A549 (cell line): ENCODE results near the gene HSFX3. TPM values are rescaled to one million over a fixed set of nuclear protein-coding genes. Genes with fewer than 3 reads are reported as not detected.
A peak's percentile ranks its signal among the peaks of the same experiment; 100 is the strongest.

Source experiments
- ATAC-seq, 2 experiments: fragments of 200-7000 bp in 1 of 2; fragments of >200 bp in 1 of 2; cut with Nextera tagmentation in 1 of 2; cut with Tn5 transposase in 1 of 2; 3 replicates each; pipeline versions ENCODE4 v1.8.0 to v1.9.1; 2018 to 2020; ENCODE audit warnings: mild to moderate bottlenecking in 1 of 2, moderate library complexity in 1 of 2
- CTCF ChIA-PET: fragments of 300-600 bp; sonication (Branson Sonifier 250); formaldehyde crosslinking; extraction: SDS; loops from one replicate; lab custom pipeline; 2021; ENCODE audit warnings: antibody characterized with exemption, inconsistent platforms; lab: Yijun Ruan, JAX
- POLR2A ChIA-PET: fragments of 350-600 bp; formaldehyde crosslinking; extraction: SDS; loops from one replicate; lab custom pipeline; 2021; ENCODE audit warnings: antibody characterized with exemption, inconsistent platforms; lab: Yijun Ruan, JAX
- DNase-seq, 2 experiments: peaks; one replicate each; pipeline versions ENCODE4 v3.0.0 to v3.0.0-alpha.2; 2011 to 2016; ENCODE audit warnings: low read depth in 1 of 2, low spot score in 1 of 2
- FAIRE-seq: peaks from 2 replicates; lab custom pipeline; 2011; peaks lifted over from hg19 to GRCh38; lab: Jason Lieb, UNC
- H3K27ac ChIP-seq, 2 experiments: fragments of >200 bp; sonication (Bioruptor Twin); formaldehyde crosslinking; 3 replicates each; pipeline ENCODE4 v1.5.1; 2016 to 2017
- H3K4me1 ChIP-seq: fragments of >200 bp; sonication (Bioruptor Twin); formaldehyde crosslinking; 3 replicates; pipeline ENCODE4 v1.6.1; 2016
- H3K4me2 ChIP-seq: fragments of >200 bp; sonication (Bioruptor Twin); formaldehyde crosslinking; 3 replicates; pipeline ENCODE4 v1.6.1; 2016
- H3K4me3 ChIP-seq: fragments of >200 bp; sonication (Bioruptor Twin); formaldehyde crosslinking; 3 replicates; pipeline ENCODE4 v1.5.1; 2016
- H3K9me3 ChIP-seq: fragments of >200 bp; sonication (Bioruptor Twin); formaldehyde crosslinking; 3 replicates; pipeline ENCODE4 v1.6.1; 2016
- BCL3 ChIP-seq: fragments of >200 bp; sonication (Bioruptor Twin); formaldehyde crosslinking; IDR thresholded peaks from 3 replicates; pipeline ENCODE4 v1.6.1; 2016
- CBX2 ChIP-seq: fragments of 200-600 bp; sonication (generic); IDR thresholded peaks from 2 replicates; pipeline ENCODE4 v1.6.1; 2016; ENCODE audit warnings: low read depth, mild to moderate bottlenecking, borderline replicate concordance
- CHD4 ChIP-seq: fragments of 200-600 bp; sonication (generic); IDR thresholded peaks from 2 replicates; pipeline ENCODE4 v1.6.1; 2016; ENCODE audit warnings: antibody characterized with exemption, mild to moderate bottlenecking, borderline replicate concordance
- ELK1 ChIP-seq: fragments of 150-350 bp; IDR thresholded peaks from 2 replicates; pipeline ENCODE4 v1.6.1; 2014; ENCODE audit warnings: low read depth, mild to moderate bottlenecking, low read length
- EP300 ChIP-seq, 2 experiments: fragments of >200 bp; sonication (Bioruptor Twin); formaldehyde crosslinking; IDR thresholded peaks; 2 replicates in 1 of 2; 3 replicates in 1 of 2; pipeline ENCODE4 v1.6.1; 2016 to 2017
- ESRRA ChIP-seq: fragments of 150-350 bp; IDR thresholded peaks from 2 replicates; pipeline ENCODE4 v1.6.1; 2014; ENCODE audit warnings: mild to moderate bottlenecking, low read length, borderline replicate concordance
- GATA3 ChIP-seq: IDR thresholded peaks from 2 replicates; pipeline ENCODE4 v1.6.1; 2012; ENCODE audit warnings: borderline replicate concordance
- HMGXB4 ChIP-seq: fragments of 250-450 bp; sonication (Bioruptor Pico); IDR thresholded peaks from 2 replicates; pipeline ENCODE4 v1.5.0; 2021; ENCODE audit warnings: mild to moderate bottlenecking, moderate library complexity, borderline replicate concordance
- NPAS2 ChIP-seq: fragments of 250-450 bp; sonication (Bioruptor Pico); IDR thresholded peaks from 2 replicates; pipeline ENCODE4 v1.8.0; 2022; ENCODE audit warnings: mild to moderate bottlenecking, moderate library complexity, borderline replicate concordance
- NR3C1 ChIP-seq: fragments of >200 bp; sonication (Bioruptor Twin); formaldehyde crosslinking; IDR thresholded peaks from 3 replicates; pipeline ENCODE4 v1.6.1; 2017
- PHF8 ChIP-seq: fragments of 200-600 bp; sonication (generic); IDR thresholded peaks from 2 replicates; pipeline ENCODE4 v1.6.1; 2016; ENCODE audit warnings: low read depth, mild to moderate bottlenecking, antibody characterized with exemption, moderate library complexity, borderline replicate concordance
- POLR2AphosphoS2 ChIP-seq: conservative IDR thresholded peaks from 2 replicates; pipeline ENCODE4 v1.6.1; 2012; ENCODE audit warnings: low read length, improper control_type of control experiment, inconsistent platforms
- RAD21 ChIP-seq, 2 experiments: fragments of >200 bp in 1 of 2; sonication (Bioruptor Twin) in 1 of 2; formaldehyde crosslinking in 1 of 2; IDR thresholded peaks in 1 of 2; conservative IDR thresholded peaks in 1 of 2; 2 replicates in 1 of 2; 3 replicates in 1 of 2; pipeline ENCODE4 v1.6.1; 2012 to 2018; ENCODE audit warnings: inconsistent platforms in 1 of 2
- SMC3 ChIP-seq: fragments of >200 bp; sonication (Bioruptor Twin); formaldehyde crosslinking; IDR thresholded peaks from 3 replicates; pipeline ENCODE4 v1.6.1; 2018; ENCODE audit warnings: inconsistent platforms
- WGBS: methylation state at CpG from one replicate; pipeline ENCODE4 v1.1.6; 2017; ENCODE audit errors: missing lambda C conversion rate; 5-methylcytosine and 5-hydroxymethylcytosine counted together
- polyA plus RNA-seq, 4 experiments: library from polyadenylated mRNA; depleted of rRNA in 3 of 4; stranded (reverse); fragments of >200 nt; fragmentation: RNase III in 1 of 4; extraction: RNeasy Plus Mini Kit Qiagen cat#74134 plus additional on column Dnase treatment in 1 of 4; gene quantifications; 2 replicates in 3 of 4; 3 replicates in 1 of 4; pipeline ENCODE4 v1.2.3, GENCODE V29; 2011 to 2017
- TF ChIP-seq, protein P1 (sequence below): fragments of >200 bp; sonication (Bioruptor Twin); formaldehyde crosslinking; IDR thresholded peaks from 2 replicates; pipeline ENCODE4 v1.6.1; 2016
- TF ChIP-seq, protein P2 (sequence below): fragments of 200-600 bp; sonication (generic); IDR thresholded peaks from 2 replicates; pipeline ENCODE4 v1.6.1; 2016; ENCODE audit warnings: antibody characterized with exemption, mild to moderate bottlenecking, moderate library complexity
- TF ChIP-seq, protein P3 (sequence below): fragments of >200 bp; sonication (Bioruptor Twin); formaldehyde crosslinking; IDR thresholded peaks from 3 replicates; pipeline ENCODE4 v1.5.1; 2016
- TF ChIP-seq, protein P4 (sequence below): fragments of 450-650 bp; IDR thresholded peaks from 2 replicates; pipeline ENCODE4 v1.6.1; 2014; ENCODE audit warnings: antibody characterized with exemption

HSFX3 gene
- polyA plus RNA-seq, 2 of the 4 experiments (the other 2 are of a cell fraction) = not detected

GRCh38 chrX:149513825-149514428 is 35.8 kb downstream of the HSFX3 start:
- Histone ChIP-seq H3K4me1 (no peaks in the 10 kb centered on the region), H3K9me3 (no peaks in the 10 kb centered on the region), H3K4me2 (no peak overlapping the region), H3K27ac (no peak overlapping the region), H3K4me3 (no peak overlapping the region)
- POLR2A ChIA-PET = interaction anchor here (0.6 kb wide), 1 partner anchor 26 kb away, joined by 3 read pairs; no protein-coding TSS in a partner anchor
- DNase-seq (no peak), FAIRE-seq (no peak), ATAC-seq (no peak)
- no peak for TF ChIP-seq ELK1
- CTCF ChIA-PET = interaction anchor here (0.7 to 4.3 kb wide), 2 partner anchors 8 to 27 kb away, joined by 3 to 40 read pairs; partner anchors contain the start of gene EOLA1
- 90% methylated on average over 8 of the region's 9 CpGs for WGBS

DNA sequence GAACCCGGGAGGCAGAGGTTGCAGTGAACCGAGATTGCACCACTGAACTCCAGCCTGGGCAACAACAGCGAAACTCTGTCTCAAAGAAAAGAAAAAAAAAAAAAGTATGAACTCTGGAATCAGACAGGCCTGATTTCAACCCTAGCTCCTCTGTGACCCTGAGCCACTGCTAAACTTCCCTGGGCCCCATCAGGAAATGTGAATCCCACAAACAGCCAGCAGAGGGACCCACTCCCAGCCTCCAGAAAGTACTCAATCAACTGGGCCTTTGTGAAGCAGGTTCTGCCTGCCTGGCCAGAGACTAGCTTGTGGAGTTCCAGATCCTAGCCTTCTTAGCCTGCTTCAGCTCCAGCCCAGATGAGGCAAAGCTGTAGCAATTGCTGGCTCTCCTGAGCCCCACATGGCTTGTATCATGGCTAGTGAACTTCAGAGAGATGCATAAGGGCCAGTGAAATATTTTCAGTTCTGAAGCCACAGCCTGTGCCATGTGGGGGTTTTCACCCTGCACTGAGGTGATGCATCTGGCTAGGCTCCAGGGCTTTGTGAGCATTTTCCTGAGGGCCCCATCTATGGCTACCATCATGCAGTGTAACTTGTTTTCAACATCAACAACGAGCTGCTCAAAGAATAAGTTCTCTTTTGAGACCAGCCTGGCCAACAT is 37.4 kb downstream of the HSFX3 start:
- WGBS = 80% methylated on average over 4 of the region's 4 CpGs
- Histone ChIP-seq H3K4me2 (no peak overlapping the region), H3K9me3 (no peaks in the 10 kb centered on the region), H3K27ac (no peak overlapping the region), H3K4me3 (no peak overlapping the region), H3K4me1 (no peaks in the 10 kb centered on the region)
- no peak for TF ChIP-seq EP300 (IDR thresholded peaks at IDR 0.05)
- TF ChIP-seq, protein P1, sequence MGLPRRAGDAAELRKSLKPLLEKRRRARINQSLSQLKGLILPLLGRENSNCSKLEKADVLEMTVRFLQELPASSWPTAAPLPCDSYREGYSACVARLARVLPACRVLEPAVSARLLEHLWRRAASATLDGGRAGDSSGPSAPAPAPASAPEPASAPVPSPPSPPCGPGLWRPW = no peak
- no peak for TF ChIP-seq BCL3
- no peak for TF ChIP-seq CBX2
- TF ChIP-seq NPAS2 = no peak
- TF ChIP-seq NR3C1 = no peak
- no peak for TF ChIP-seq POLR2AphosphoS2
- TF ChIP-seq ESRRA = no peak
- TF ChIP-seq, protein P2, sequence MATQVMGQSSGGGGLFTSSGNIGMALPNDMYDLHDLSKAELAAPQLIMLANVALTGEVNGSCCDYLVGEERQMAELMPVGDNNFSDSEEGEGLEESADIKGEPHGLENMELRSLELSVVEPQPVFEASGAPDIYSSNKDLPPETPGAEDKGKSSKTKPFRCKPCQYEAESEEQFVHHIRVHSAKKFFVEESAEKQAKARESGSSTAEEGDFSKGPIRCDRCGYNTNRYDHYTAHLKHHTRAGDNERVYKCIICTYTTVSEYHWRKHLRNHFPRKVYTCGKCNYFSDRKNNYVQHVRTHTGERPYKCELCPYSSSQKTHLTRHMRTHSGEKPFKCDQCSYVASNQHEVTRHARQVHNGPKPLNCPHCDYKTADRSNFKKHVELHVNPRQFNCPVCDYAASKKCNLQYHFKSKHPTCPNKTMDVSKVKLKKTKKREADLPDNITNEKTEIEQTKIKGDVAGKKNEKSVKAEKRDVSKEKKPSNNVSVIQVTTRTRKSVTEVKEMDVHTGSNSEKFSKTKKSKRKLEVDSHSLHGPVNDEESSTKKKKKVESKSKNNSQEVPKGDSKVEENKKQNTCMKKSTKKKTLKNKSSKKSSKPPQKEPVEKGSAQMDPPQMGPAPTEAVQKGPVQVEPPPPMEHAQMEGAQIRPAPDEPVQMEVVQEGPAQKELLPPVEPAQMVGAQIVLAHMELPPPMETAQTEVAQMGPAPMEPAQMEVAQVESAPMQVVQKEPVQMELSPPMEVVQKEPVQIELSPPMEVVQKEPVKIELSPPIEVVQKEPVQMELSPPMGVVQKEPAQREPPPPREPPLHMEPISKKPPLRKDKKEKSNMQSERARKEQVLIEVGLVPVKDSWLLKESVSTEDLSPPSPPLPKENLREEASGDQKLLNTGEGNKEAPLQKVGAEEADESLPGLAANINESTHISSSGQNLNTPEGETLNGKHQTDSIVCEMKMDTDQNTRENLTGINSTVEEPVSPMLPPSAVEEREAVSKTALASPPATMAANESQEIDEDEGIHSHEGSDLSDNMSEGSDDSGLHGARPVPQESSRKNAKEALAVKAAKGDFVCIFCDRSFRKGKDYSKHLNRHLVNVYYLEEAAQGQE = no peak
- peak; percentile 48; the same call in 2 of the 3 replicates for TF ChIP-seq SMC3
- no peak for TF ChIP-seq GATA3
- TF ChIP-seq, protein P3, sequence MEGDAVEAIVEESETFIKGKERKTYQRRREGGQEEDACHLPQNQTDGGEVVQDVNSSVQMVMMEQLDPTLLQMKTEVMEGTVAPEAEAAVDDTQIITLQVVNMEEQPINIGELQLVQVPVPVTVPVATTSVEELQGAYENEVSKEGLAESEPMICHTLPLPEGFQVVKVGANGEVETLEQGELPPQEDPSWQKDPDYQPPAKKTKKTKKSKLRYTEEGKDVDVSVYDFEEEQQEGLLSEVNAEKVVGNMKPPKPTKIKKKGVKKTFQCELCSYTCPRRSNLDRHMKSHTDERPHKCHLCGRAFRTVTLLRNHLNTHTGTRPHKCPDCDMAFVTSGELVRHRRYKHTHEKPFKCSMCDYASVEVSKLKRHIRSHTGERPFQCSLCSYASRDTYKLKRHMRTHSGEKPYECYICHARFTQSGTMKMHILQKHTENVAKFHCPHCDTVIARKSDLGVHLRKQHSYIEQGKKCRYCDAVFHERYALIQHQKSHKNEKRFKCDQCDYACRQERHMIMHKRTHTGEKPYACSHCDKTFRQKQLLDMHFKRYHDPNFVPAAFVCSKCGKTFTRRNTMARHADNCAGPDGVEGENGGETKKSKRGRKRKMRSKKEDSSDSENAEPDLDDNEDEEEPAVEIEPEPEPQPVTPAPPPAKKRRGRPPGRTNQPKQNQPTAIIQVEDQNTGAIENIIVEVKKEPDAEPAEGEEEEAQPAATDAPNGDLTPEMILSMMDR = peak; percentile 46
- TF ChIP-seq HMGXB4 (CRISPR knock-in tag) = no peak
- TF ChIP-seq CHD4 = no peak
- no peak for TF ChIP-seq ELK1
- TF ChIP-seq, protein P4, sequence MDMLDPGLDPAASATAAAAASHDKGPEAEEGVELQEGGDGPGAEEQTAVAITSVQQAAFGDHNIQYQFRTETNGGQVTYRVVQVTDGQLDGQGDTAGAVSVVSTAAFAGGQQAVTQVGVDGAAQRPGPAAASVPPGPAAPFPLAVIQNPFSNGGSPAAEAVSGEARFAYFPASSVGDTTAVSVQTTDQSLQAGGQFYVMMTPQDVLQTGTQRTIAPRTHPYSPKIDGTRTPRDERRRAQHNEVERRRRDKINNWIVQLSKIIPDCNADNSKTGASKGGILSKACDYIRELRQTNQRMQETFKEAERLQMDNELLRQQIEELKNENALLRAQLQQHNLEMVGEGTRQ = no peak
- peak; percentile 41 to 49; a peak in 4 of 5 replicates for TF ChIP-seq RAD21 (conservative IDR thresholded peaks at IDR 0.05 in 1 of 2, IDR thresholded peaks at IDR 0.05 in 1 of 2)
- TF ChIP-seq PHF8 = no peak
- ATAC-seq (peak; percentile 83 to 94), FAIRE-seq (no peak), DNase-seq (peak; percentile 46 to 56)
- ChIA-PET POLR2A (interaction anchor here (1.3 kb wide), 1 partner anchor 27 kb away, joined by 6 read pairs; the partner anchor contains the start of gene EOLA1), CTCF (interaction anchor here (0.5 to 4.3 kb wide), 12 partner anchors 10 to 1100 kb away, joined by 3 to 40 read pairs (median 5); partner anchors contain the start of gene EOLA1)
